PC-9 (cell line): ENCODE measurements around the gene TSPEAR. TPM values are rescaled to one million over a fixed set of nuclear protein-coding genes. Genes with fewer than 3 reads are reported as not detected.

Experiments
- BruUV-seq: library from RNA; stranded (reverse); fragments of 400-500 nt; replicated peaks from 2 replicates; lab custom pipeline; 2021; lab: Mats Ljungman, UMichigan
- CTCF ChIA-PET: fragments of 300-600 bp; sonication (Branson Sonifier 250); formaldehyde crosslinking; loops from one replicate; lab custom pipeline; 2022; ENCODE audit warnings: antibody characterized with exemption; lab: Charles Lee
- POLR2A ChIA-PET: fragments of 300-600 bp; sonication (Branson Sonifier 250); formaldehyde crosslinking; loops from one replicate; lab custom pipeline; 2022; ENCODE audit warnings: antibody characterized with exemption; ENCODE audit not compliant: unreplicated experiment; lab: Charles Lee
- DNase-seq, 2 experiments: peaks; one replicate each; pipeline versions ENCODE4 v3.0.0 to v3.0.0-alpha.2; 2015 to 2022; ENCODE audit warnings: mixed read lengths in 1 of 2
- H2AFZ ChIP-seq: fragments of 200-600 bp; sonication (generic); 2 replicates; pipeline ENCODE4 v1.8.1; 2017; ENCODE audit warnings: antibody characterized with exemption
- H3F3A ChIP-seq: fragments of 200-600 bp; sonication (generic); 2 replicates; pipeline ENCODE4 v1.8.1; 2017; ENCODE audit warnings: antibody characterized with exemption, mild to moderate bottlenecking, low read depth; ENCODE audit not compliant: insufficient read depth
- H3K27ac ChIP-seq: fragments of 200-600 bp; sonication (generic); 2 replicates; pipeline ENCODE4 v1.6.1; 2016; ENCODE audit warnings: mixed run types
- H3K27me3 ChIP-seq: fragments of 200-600 bp; sonication (generic); 2 replicates; pipeline ENCODE4 v1.6.1; 2016; ENCODE audit warnings: low read depth, mixed run types; ENCODE audit not compliant: insufficient read depth
- H3K36me3 ChIP-seq: fragments of 200-600 bp; sonication (generic); 2 replicates; pipeline ENCODE4 v1.6.1; 2016; ENCODE audit warnings: low read depth, mixed run types
- H3K4me1 ChIP-seq: fragments of 200-600 bp; sonication (generic); replicated peaks from 2 replicates; pipeline ENCODE4 v1.6.1; 2016; ENCODE audit warnings: mixed run types; ENCODE audit not compliant: insufficient read depth
- H3K4me2 ChIP-seq: fragments of 200-600 bp; sonication (generic); 2 replicates; pipeline ENCODE4 v1.6.1; 2017; ENCODE audit warnings: mixed run types
- H3K4me3 ChIP-seq: fragments of 200-600 bp; sonication (generic); 2 replicates; pipeline ENCODE4 v1.6.1; 2016; ENCODE audit warnings: mixed run types
- H3K79me2 ChIP-seq: fragments of 200-600 bp; sonication (generic); 2 replicates; pipeline ENCODE4 v1.6.1; 2017; ENCODE audit warnings: low read depth, mixed run types
- H3K9me2 ChIP-seq: fragments of 200-600 bp; sonication (generic); 2 replicates; pipeline ENCODE4 v1.8.1; 2017; ENCODE audit warnings: mild to moderate bottlenecking; ENCODE audit not compliant: insufficient read depth
- H3K9me3 ChIP-seq: fragments of 200-600 bp; sonication (generic); 2 replicates; pipeline ENCODE4 v1.8.1; 2016; ENCODE audit warnings: low read depth; ENCODE audit not compliant: insufficient read depth
- H4K20me1 ChIP-seq: fragments of 200-600 bp; sonication (generic); 2 replicates; pipeline ENCODE4 v1.8.1; 2017; ENCODE audit not compliant: insufficient read depth
- EZH2 ChIP-seq: fragments of 200-600 bp; sonication (generic); IDR thresholded peaks from 2 replicates; pipeline ENCODE4 v1.8.0; 2017; ENCODE audit warnings: antibody characterized with exemption, low read depth
- intact Hi-C: fragments of 100-400 bp; cut with micrococcal nuclease; formaldehyde crosslinking; loops from one replicate; pipeline ENCODE4 v1.10.0; 2022; ENCODE audit not compliant: unreplicated experiment
- total RNA-seq: library from RNA; stranded (reverse); gene quantifications from 2 replicates; pipeline ENCODE4 v1.2.3, GENCODE V29; 2021
- TF ChIP-seq, protein P1 (sequence below): fragments of 200-600 bp; sonication (generic); conservative IDR thresholded peaks from 2 replicates; pipeline ENCODE4 v1.6.1; 2017; ENCODE audit warnings: mixed run types, antibody characterized with exemption, mild to moderate bottlenecking, moderate library complexity

The TSPEAR gene
- total RNA-seq, 1 experiment from 2014 or later: not detected

DNA sequence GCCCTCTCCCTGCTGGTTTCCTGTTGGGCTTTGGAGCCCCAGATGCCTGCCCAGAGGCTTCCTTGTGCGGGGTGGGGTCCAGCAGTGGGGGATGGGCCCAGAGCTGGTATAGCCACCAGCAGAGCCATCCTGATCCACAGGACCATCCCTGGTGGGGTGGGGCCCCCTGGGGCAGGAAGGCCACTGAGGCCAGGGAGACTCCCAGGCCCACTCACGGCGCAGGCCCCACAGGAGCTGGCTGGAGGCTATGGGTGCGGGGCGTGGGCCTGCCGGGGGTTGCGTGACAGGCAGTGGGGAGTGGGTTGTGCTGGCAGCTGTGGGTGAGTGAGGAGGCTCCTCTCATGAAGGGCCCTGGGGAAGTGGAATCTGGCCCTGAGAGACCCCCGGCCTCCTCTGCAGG lies 250.4 kb downstream of the TSPEAR start:
- Histone ChIP-seq H3K4me1 (no peaks in the 10 kb centered on the region), H3K9me3 (no peaks in the 10 kb centered on the region), H3K27ac (no peak overlapping the region), H3K4me3 (no peak overlapping the region), H4K20me1 (no peaks in the 10 kb centered on the region), H3K27me3 (peaks cover 25% of the 10 kb centered on the region), H3F3A (no peaks in the 10 kb centered on the region), H3K9me2 (no peaks in the 10 kb centered on the region), H3K36me3 (no peaks in the 10 kb centered on the region), H2AFZ (no peak overlapping the region), H3K4me2 (no peak overlapping the region), H3K79me2 (no peaks in the 10 kb centered on the region)
- TF ChIP-seq EZH2: no peak
- TF ChIP-seq, protein P1, sequence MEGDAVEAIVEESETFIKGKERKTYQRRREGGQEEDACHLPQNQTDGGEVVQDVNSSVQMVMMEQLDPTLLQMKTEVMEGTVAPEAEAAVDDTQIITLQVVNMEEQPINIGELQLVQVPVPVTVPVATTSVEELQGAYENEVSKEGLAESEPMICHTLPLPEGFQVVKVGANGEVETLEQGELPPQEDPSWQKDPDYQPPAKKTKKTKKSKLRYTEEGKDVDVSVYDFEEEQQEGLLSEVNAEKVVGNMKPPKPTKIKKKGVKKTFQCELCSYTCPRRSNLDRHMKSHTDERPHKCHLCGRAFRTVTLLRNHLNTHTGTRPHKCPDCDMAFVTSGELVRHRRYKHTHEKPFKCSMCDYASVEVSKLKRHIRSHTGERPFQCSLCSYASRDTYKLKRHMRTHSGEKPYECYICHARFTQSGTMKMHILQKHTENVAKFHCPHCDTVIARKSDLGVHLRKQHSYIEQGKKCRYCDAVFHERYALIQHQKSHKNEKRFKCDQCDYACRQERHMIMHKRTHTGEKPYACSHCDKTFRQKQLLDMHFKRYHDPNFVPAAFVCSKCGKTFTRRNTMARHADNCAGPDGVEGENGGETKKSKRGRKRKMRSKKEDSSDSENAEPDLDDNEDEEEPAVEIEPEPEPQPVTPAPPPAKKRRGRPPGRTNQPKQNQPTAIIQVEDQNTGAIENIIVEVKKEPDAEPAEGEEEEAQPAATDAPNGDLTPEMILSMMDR: no peak
- ChIA-PET POLR2A (no interaction called here), CTCF (no interaction called here)
- DNase-seq: no peak
- no TSS peak for BruUV-seq
- intact Hi-C loops: no loop called here

DNA sequence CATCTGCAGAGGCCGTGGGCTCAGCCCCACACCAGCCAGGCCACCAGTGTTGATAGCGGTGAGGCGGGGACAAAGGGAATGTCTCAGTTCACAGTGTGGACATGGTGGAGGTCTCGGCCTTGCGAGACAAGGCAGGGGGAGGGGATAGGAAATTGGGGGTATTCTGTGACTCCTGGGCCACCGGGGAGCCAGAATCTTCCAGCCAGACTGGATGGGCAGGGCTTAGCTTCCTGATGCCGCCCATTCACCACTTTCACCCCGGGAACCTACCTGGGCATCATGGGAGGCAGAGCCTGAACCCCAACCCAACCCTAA lies 251.0 kb downstream of the TSPEAR start:
- no peaks in the 10 kb centered on the region for H3F3A ChIP-seq
- BruUV-seq: no TSS peak
- no peaks in the 10 kb centered on the region for H4K20me1 ChIP-seq
- no peaks in the 10 kb centered on the region for H3K36me3 ChIP-seq
- no peak for DNase-seq
- no peak overlapping the region for H3K27ac ChIP-seq
- POLR2A ChIA-PET: no interaction called here
- peaks cover 22% of the 10 kb centered on the region for H3K27me3 ChIP-seq
- TF ChIP-seq, protein P1: no peak
- H3K79me2 ChIP-seq: no peaks in the 10 kb centered on the region
- no peak overlapping the region for H2AFZ ChIP-seq
- no peak overlapping the region for H3K4me3 ChIP-seq
- H3K4me2 ChIP-seq: no peak overlapping the region
- intact Hi-C loops: no loop called here
- CTCF ChIA-PET: no interaction called here
- no peaks in the 10 kb centered on the region for H3K4me1 ChIP-seq
- no peaks in the 10 kb centered on the region for H3K9me3 ChIP-seq
- no peaks in the 10 kb centered on the region for H3K9me2 ChIP-seq

DNA sequence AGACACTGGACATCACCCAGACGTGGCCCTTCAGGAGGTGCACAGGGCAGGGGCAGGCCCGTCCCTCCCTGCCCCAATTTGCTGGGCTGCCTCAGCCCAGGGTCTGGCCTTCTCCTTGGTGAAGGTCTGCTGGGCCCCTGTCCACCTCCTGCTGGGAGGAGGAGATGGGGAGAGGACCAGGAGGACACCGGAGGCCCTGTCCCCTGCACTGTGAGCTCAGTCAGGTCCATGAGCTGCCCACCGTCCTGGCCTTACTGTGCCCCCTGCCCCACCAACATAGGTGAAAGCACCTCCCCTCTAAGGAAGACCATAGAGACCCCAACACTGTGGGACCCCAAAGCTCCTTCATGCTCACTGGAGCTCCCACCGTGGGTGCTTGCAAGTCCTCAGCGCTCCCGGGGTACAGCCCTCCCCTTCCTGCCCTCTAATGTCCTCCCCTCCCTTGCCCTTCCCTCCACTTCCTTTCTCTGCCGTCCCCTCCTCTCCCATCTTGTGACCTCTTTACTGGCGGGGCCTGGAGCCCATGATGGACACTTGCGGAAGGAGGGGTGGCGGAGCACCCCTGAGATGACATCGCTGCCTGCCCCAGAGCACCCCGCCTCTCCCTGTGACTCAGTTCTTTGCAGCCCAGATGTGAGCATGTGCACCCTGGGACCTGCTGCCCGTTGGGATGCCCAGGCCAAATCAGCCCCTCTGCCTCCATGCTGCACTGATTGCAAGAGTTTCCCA lies 251.5 kb downstream of the TSPEAR start:
- TF ChIP-seq EZH2: no peak
- TF ChIP-seq, protein P1: no peak
- no peak overlapping the region for H3K27ac ChIP-seq
- H2AFZ ChIP-seq: no peak overlapping the region
- H3K27me3 ChIP-seq: peaks cover 18% of the 10 kb centered on the region
- POLR2A ChIA-PET: no interaction called here
- no peaks in the 10 kb centered on the region for H3K36me3 ChIP-seq
- no peaks in the 10 kb centered on the region for H3K9me2 ChIP-seq
- BruUV-seq: no TSS peak
- no peak overlapping the region for H3K4me3 ChIP-seq
- H3K4me2 ChIP-seq: no peak overlapping the region
- CTCF ChIA-PET: no interaction called here
- no peaks in the 10 kb centered on the region for H3K79me2 ChIP-seq
- no peaks in the 10 kb centered on the region for H3K9me3 ChIP-seq
- H3K4me1 ChIP-seq: no peaks in the 10 kb centered on the region
- no peaks in the 10 kb centered on the region for H4K20me1 ChIP-seq
- intact Hi-C loops: no loop called here
- DNase-seq: no peak
- H3F3A ChIP-seq: no peaks in the 10 kb centered on the region
